ENCODE data around the gene SARM1. TPM values are rescaled to one million over a fixed set of nuclear protein-coding genes. Genes with fewer than 3 reads are reported as not detected.
A peak's percentile ranks its signal among the peaks of the same experiment; 100 is the strongest.

SARM1 gene
- total and polyA plus RNA-seq, 2 of the 13 experiments (the other 11 are each of a cell fraction or from before 2014, with no cell fraction given): 0.73 to 0.86 TPM

GRCh38 chr17:28357061-28357900, 14.2 kb upstream of the SARM1 start, which contains the start of gene POLDIP2 (continued):
- TF ChIP-seq ZBTB10 (CRISPR knock-in tag; IDR thresholded peaks at IDR 0.05; ENCODE audit: borderline replicate concordance): 0 out of 2 replicates have a peak, but pooled peaks have one; percentile 26
- TF ChIP-seq ZNF646 (CRISPR knock-in tag; IDR thresholded peaks at IDR 0.05): no peak
- TF ChIP-seq SETDB1 (CRISPR knock-in tag; IDR thresholded peaks at IDR 0.05; ENCODE audit: borderline replicate concordance): no peak
- 0 out of 2 replicates have a peak, but pooled peaks have one; percentile 48 for TF ChIP-seq ZNF101 (CRISPR knock-in tag; IDR thresholded peaks at IDR 0.05; ENCODE audit: borderline replicate concordance, low read depth)
- TF ChIP-seq ZNF335 (CRISPR knock-in tag; IDR thresholded peaks at IDR 0.05): peak; percentile 41; the same call in 1 of the 2 replicates
- TF ChIP-seq ZBTB7B (CRISPR knock-in tag; IDR thresholded peaks at IDR 0.05): peak; percentile 77; the same call in 1 of the 2 replicates
- no peak for TF ChIP-seq RFXANK (CRISPR knock-in tag; IDR thresholded peaks at IDR 0.05)
- TF ChIP-seq RELA (CRISPR knock-in tag; IDR thresholded peaks at IDR 0.05): no peak; the same call in 1 of the 2 replicates
- peak; percentile 87 for TF ChIP-seq ZNF350 (CRISPR knock-in tag; IDR thresholded peaks at IDR 0.05; ENCODE audit: borderline replicate concordance, low read depth)
- 0 out of 2 replicates have a peak, but pooled peaks have one; percentile 21 for TF ChIP-seq ZNF710 (CRISPR knock-in tag; IDR thresholded peaks at IDR 0.05; ENCODE audit: borderline replicate concordance)
- TF ChIP-seq ZNF143 (CRISPR knock-in tag; IDR thresholded peaks at IDR 0.05): peak; percentile 88
- peak; percentile 70 for TF ChIP-seq UBTF (CRISPR knock-in tag; IDR thresholded peaks at IDR 0.05)
